Caki2 (cell line): ENCODE measurements around the gene TBC1D5. TPM values are rescaled to one million over a fixed set of nuclear protein-coding genes. Genes with fewer than 3 reads are reported as not detected.
"Not testable (repeated sequence)": the region's sequence is repeated elsewhere in the genome, so short reads cannot be mapped to it uniquely, and the experiment has no call there.

ENCODE experiments used
- DNase-seq: peaks from one replicate; pipeline ENCODE4 v3.0.0-alpha.2; 2015; ENCODE audit warnings: low read depth
- in situ Hi-C: cut with HindIII; loops from 2 replicates; pipeline ENCODE4 v1.10.0; 2016; ENCODE audit warnings: low sequenced_read_pairs, low pct_unique_long_range_greater_than_20kb, mixed read lengths
- total RNA-seq: library from RNA; depleted of rRNA; stranded (reverse); fragments of >200 nt; shearing (Covaris generic); gene quantifications from 2 replicates; pipeline ENCODE4 v1.2.3, GENCODE V29; 2014; ENCODE audit warnings: low replicate concordance

The TBC1D5 gene
- total RNA-seq, 1 experiment from 2014 or later, result 69.2 TPM

DNA sequence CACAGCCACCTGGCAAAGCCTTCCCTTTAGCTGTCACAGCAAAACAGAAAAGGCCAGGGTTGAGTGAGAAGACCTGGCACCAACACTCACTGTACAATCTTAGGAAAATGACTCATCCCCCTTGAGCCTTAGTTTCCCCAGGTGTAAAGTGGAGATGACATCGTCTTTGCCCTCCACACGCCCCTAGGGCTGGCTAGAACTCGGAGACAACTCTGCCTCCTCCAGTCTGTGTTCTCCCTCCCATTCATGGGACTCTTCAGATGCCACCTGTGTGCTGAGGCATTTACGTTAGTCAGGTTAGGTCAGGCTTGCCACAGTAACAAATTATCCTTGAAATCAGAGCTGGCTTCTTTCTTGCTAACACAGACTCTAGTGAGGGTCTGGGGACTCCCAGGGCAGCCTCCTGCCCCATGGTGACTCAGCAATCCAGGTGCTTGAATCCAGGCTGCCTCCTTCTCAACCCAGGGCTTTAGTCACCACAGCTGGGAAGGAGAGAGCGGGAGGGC, 605.1 kb downstream of the TBC1D5 start:
- in situ Hi-C loops, result no loop called here
- DNase-seq, result no peak

DNA sequence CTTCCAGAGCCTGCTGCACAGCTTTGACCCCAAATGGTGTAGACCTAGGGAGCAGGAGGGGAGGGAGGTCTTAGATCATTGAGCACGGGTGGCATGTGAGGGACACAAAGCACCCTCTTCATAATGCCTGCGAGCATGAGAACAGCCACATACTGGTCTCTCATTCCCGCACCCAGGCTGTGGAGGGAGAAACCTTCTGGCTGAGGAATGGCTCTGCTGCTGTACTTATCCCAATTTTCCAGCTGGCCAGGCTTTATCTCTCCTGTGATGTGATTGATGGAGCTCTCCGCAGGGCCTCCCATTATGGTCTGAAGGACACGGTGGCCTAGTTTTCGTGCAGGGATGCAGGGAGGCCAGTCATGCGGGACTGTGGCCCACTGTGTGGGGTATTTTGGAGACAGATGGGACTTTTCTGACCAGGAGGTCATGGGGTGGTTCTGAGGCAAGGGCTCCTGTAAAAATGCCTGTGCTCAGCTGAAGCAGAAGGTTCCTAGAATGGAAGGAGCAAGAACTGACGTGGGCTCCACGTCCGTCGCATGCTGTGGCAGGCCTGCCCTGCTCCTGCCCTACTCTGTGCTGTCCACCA, 606.2 kb downstream of the TBC1D5 start:
- in situ Hi-C loops, result no loop called here
- DNase-seq, result no peak

DNA sequence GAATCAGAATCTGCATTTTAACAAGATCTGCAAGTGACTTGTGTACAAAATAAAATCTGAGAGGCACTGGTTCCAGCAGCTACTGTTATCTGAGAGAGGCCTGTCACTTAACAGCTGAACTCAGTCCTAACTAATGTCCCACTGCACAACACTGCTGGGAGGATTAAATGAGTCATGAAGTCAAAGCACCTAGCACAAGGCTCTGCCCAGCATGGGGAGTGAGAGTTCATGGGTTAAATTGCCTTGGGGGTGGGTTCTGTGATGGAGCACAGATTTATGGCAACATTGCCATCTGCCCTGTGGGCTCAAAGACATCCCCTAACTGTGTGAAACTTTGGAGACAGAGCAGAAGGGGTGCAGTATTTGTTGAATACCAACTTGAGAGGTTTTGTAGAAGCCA, 606.7 kb downstream of the TBC1D5 start:
- in situ Hi-C loops, result no loop called here
- DNase-seq, result no peak

DNA sequence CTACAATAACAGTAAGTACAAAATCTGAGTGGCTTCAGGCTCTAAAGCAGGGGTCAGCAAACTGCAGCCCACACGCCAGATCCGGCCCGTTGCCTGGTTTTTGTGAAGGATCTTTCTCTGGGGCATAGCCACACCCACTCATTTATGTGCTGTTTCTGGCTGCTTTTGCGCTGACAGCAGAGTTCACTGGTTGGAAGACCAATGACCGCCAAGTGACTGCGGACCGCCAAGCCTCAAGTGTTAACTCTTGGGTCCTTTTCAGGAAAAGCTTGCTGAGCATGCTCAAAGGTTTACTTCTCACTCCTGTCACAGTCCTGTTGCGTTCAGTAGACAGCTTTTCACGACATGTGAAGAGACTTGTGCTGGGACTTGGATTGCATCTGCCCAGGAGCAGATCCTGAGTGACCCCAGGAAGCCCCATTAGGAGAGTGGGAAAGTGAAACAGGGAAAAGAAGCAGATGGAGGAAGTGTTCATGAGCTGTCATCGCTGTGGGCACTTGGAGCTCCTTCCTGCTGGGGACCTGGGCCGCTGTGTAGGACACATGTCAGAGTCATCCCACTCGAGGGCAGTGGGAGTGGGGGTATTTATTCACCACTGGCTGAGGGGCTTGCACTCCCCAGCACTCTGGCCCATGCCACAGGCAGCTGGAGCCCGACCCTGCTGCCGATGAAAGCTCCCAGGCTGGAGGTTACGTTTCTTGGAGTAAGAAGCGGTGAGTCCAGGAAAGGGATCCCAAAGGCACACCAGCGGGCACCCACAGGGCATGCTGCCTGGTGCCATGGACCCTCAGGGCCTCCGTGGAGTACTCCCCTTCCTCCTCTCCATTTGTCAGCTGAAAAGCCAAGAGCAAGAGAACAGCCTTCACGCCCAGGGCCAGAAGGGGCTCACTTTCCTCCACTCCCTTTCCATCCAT, 608.5 kb downstream of the TBC1D5 start:
- in situ Hi-C loops, result no loop called here
- DNase-seq, result no peak

DNA sequence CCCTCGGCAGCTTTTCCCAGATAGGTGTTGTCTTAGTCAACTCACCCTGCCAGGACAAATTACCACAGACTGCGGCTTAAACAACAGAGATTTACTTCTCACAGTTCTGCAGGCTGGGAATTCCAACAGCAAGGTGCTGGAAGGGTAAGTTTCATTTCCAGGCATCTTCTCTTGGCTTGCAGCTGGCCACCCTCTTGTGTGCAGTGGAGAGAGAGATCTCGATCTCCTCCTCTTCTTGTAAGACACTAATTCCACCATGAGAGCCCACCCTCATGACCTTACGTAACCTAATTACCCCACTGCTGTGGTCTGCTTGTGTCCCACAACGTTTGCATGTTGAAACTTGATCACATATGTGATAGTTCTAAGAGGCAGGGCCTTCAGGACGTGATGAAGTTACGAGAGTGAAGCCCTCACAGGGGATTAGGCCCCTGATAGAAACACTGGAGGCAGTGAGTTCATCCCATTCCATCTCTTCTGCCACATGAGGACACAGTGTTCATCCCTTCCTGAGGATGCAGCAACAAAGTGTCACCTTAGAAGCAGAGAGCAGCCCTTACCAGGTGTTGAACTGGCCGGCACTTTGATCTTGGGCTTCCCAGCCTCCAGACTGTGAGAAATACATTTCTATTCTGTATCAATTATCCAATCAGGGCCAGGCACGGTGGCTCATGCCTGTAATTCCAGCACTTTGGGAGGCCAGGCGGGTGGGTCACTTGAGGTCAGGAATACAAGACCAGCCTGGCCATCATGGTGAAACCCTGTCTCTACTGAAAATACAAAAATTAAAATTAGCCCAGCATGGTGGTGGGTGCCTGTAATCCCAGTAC, 609.9 kb downstream of the TBC1D5 start:
- no peak for DNase-seq
- in situ Hi-C loops, result no loop called here

DNA sequence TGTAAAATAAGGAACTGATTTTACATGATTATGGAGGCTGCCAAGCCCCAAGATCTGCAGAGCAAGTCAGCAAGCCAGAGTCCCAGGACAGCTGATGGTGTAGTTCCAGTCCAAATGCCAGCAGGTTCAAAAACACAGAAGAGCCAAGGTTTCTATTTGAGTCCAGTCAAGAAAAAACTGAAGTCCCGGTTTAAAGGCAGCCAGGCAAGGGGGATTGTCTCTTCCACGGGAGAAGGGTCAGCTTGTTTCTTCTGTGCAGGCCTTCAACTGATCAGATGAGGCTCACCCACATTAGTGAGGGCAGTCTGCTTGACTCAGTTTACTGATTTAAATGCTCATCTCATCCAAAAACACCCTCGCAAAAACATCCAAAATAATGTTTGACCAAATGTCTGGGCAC, 611.5 kb downstream of the TBC1D5 start:
- in situ Hi-C loops, result no loop called here
- no peak for DNase-seq

DNA sequence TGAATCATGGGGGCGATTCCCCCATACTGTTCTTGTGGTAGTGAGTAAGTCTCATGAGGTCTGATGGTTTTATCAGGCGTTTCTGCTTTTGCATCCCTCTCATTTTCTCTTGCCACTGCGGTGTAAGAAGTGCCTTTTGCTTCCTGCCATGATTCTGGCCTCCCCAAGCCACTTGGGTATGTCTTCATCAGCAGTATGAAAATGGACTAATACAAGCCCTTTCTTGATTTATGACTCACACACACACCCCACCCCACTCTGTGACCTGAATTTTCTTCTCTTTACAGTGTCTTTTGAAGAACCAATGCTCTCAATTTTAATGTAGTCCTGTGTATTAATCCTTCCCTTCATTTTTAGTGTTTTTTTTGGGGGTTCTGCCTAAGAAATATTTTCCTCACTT, 612.9 kb downstream of the TBC1D5 start:
- in situ Hi-C loops, result no loop called here
- no peak for DNase-seq

DNA sequence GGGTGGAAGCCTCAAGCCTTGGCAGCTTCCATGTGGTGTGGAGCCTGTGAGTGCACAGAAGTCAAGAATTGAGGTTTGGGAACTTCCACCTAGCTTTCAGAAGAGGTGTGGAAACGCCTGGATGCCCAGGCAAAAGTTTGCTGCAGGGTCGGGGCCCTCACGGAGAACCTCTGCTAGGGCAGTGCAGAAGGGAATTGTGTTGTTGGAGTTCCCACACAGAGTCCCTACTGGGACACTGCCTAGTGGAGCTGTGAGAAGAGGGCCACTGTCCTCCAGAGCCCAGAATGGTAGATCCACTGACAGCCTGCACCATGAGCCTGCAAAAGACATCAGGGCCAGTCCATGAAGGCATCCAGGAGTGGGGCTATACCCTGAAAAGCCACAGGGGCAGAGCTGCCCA, 613.8 kb downstream of the TBC1D5 start:
- in situ Hi-C loops, DNase-seq: not testable (repeated sequence)

DNA sequence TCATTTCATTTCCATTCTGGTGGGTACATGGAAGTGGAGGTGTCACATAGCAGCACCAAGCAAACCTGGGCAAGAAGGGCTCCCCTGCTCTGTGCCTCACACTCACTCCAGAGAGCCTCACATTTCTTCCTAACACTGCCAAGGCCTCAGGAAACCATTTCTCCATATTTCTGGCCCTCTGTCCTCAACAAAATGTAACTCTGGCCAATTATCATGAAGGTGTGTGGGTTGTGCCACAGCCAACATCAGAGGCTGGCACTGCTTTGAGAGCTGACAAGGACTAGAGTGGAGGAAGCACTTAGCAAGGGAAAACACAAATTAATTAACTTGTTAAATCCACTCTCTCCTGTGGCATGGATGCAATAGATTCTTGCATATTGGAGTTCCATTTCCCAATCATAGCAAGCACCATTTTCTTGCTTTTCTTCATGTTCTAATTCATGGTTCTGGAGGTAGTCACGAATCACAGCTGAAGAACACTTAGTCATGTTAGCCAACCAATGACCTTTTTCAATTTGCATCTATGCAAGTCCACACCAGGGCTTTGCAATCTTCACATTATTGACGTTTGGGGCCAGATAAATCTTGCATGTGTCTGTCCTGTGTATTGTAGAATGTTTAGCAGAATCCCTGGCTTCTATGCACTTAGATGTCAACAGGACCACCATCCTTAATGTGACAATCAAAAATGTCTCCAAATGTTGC, 616.5 kb downstream of the TBC1D5 start:
- in situ Hi-C loops, result no loop called here
- DNase-seq, result no peak

DNA sequence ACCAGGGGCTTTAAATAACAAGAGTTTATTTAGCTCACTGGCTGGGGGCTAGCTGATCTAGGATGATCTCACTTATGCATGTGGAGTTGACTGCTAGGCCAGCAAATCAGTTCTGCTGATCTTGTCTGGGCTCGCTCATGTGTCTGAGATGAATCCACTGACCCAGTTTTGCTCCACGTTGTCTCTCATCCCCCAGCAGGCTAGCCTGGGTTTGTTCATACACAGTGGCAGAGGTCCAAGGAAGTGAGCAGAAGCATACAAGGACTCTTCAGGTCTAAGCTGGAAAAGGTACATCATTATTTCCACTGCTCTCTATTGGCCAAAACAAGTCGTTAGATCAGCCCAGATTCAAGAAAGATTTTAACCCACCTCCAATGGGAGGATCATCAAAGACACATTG, 619.7 kb downstream of the TBC1D5 start:
- in situ Hi-C loops, result no loop called here
- no peak for DNase-seq

DNA sequence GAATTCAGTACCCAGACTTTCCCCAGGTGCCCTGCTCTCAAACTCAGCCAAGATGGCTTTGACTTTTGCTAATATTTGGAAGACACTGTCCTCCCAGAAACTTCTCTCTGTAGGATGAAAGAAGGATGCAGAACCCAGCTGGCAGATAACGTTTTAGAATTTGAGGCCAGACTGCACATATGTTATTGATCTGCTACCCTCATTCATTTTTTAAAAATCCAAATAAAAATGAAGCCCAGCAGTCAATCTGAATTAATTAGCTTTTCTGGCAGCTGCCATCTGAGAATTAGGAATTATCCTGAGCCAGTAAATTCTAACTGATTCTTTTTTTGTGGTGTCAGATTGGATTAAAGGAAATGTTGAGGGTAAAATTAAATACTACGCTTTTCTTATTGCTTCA, 621.1 kb downstream of the TBC1D5 start:
- in situ Hi-C loops, result no loop called here
- no peak for DNase-seq

DNA sequence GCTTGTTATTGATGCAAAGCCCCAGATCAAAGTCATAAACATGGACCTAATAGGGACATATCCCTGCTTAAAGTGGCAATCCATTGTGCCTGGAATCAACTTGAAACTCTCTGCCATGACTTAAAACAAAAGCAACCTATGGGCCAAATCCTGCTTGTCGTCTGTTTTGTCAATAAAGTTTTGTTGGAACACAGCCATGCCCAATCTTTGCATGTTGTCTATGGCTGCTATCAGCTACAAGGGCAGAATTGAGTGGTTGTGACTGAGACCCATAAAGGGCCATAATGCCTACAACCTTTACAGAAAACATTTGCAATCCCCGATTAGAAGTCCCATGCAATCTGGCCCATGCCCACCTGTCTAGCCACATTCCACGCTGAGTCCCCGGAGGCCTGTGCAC, 622.3 kb downstream of the TBC1D5 start:
- in situ Hi-C loops, result no loop called here
- no peak for DNase-seq

DNA sequence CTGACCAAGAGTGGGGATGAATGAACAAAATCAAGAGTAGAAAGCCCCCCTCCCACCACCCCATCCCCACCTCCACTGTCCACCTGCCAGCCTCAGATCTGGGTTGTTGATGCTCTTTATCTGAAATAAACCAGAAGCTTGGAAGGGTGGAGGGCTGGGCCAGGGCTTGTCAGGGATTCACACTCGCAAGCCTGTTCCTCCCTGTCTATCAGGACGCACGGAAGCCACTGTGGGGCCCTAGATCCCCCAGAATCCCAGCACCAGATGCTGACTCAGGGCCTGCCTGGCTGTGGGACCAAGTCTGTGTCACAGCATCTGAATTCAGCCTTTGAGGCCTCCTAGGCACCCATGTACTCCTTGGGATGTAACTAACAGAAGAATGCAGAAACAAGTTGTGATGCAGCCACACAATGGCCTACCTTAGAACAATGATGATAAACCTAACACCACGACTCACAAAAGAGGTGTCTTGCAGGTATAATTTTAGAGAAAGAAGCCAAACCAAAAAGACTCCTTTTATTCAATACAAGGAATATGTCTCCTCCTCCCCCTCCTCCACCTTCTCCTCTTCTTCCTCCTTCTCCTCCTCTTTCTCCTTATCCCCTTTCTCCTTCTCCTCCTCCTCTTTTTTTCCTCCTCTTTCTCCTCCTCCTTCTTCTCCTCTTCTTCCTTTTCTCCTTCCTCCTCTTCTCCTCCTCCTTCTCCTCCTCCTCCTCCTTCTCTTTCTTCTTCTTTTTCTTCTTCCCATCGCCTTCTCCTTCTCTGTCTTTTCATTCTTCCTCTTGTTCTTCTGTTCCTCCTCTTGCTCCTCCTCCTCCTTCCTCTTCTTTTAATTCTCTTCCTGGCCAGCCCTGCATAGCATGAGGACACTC, 623.0 kb downstream of the TBC1D5 start:
- DNase-seq, result no peak
- in situ Hi-C loops, result no loop called here

DNA sequence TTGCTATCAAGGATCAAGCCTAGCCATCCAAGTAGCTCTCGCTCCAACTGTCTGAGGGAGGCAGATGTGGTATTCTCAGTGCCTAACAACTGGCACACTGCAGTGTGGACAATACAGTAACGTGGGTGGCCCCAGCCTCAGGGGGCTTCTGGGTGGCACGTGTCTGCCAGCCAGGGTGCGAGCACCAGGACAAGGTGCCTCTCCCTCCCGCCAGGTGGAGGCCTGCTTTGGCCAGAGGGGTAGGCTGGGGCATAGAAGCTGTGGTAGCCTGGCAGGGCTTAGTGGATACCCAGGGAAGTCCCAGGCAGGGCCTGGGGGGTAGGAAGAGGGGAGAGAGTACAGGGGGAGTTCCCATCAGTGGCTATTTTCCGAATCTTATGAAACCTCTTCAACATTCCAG, 623.7 kb downstream of the TBC1D5 start:
- in situ Hi-C loops, result no loop called here

DNA sequence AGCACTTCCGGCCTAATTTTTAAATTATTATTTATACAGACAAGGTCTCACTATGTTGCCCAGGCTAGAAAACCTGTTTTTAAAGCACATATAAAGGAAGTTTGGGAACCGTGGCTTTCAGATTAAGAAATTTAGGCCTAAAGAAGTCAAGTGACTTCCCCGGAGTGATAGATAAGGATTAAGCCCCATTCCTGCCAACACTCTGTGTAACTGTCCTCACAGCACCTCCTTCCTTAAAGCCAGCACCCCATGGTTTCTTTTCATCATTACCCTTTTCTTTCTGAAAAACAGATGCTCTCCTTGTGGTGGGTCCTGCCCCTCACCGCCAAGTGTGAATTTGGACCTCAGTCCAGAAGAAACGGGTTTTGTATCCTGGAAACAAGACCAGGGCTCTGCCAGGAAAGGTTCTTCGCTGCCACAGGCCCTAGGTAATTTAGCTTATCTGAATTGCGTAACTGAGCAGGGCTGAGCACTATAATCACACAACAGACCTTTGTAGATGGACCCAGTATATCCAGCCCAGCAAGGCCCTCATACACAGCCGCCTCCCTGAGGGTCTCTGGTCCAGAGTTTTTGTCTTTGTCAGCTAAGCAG, 626.3 kb downstream of the TBC1D5 start:
- in situ Hi-C loops, result no loop called here
- DNase-seq, result no peak

More for the DNA sequence above, 623.7 kb downstream of the TBC1D5 start:
- DNase-seq, result no peak

DNA sequence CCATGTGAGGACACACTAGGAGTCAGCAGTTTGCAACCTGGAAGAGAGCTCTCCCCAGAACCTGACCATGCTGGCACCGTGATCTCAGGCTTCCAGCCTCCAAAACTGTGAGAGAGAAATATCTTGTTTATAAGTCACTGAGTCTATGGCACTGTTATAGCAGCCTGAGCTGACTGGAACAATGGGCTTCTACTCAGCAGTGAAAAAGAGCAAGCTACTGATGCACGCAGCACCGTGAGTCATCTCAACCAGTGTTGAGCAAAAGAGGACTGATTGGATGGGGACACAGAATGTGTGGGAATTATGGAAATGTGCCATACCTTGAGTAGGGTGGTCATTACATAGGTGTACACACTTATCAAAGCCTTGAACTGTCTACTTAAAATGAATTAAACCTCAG, 627.2 kb downstream of the TBC1D5 start:
- in situ Hi-C loops, result no loop called here
- DNase-seq, result no peak

DNA sequence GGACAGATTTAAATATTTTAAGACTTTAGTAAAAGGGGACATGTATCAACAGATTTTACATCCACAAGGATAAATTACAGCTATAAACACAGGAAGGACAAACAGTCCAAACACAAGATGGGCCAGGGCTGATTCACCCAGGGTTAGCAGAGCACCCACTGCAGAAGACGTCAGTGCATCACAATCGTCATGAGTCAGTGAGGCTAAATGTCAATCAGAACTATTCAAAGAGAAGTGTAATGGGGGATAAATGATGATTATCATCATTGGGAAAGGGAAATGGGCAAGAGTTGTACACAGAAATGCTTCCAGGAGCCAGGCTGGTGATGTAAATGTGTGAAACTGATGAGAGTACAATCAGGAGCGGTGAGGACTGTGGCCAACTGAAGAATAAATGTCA, 630.8 kb downstream of the TBC1D5 start:
- in situ Hi-C loops, result no loop called here
- DNase-seq, result no peak
